ENCODE measurements around the gene SFXN3. TPM values are rescaled to one million over a fixed set of nuclear protein-coding genes. Genes with fewer than 3 reads are reported as not detected.

Gene SFXN3
- total and polyA plus RNA-seq, 2 of the 13 experiments (the other 11 are each of a cell fraction or from before 2014, with no cell fraction given), result 16.8 to 71.5 TPM

GRCh38 chr10:101031128-101031795, at the start of gene SFXN3, which contains the start of gene PDZD7 (continued):
- TF ChIP-seq, protein P1, sequence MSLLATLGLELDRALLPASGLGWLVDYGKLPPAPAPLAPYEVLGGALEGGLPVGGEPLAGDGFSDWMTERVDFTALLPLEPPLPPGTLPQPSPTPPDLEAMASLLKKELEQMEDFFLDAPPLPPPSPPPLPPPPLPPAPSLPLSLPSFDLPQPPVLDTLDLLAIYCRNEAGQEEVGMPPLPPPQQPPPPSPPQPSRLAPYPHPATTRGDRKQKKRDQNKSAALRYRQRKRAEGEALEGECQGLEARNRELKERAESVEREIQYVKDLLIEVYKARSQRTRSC (CRISPR knock-in tag; IDR thresholded peaks at IDR 0.05; ENCODE audit: low read depth), result no peak
- no peak for TF ChIP-seq ZNF33A (CRISPR knock-in tag; IDR thresholded peaks at IDR 0.05; ENCODE audit: borderline replicate concordance)
- no peak; the same call in 1 of the 2 replicates for TF ChIP-seq ZNF703 (CRISPR knock-in tag; IDR thresholded peaks at IDR 0.05; ENCODE audit: borderline replicate concordance)
- 0 out of 2 replicates have a peak, but pooled peaks have one; percentile 35 for TF ChIP-seq ZNF317 (CRISPR knock-in tag; IDR thresholded peaks at IDR 0.05)
- no peak for TF ChIP-seq U2AF2 (IDR thresholded peaks at IDR 0.05; ENCODE audit: low read depth, low read length)
- no peak for TF ChIP-seq GFI1 (CRISPR knock-in tag; IDR thresholded peaks at IDR 0.05; ENCODE audit: borderline replicate concordance)
- TF ChIP-seq MZF1 (CRISPR knock-in tag; IDR thresholded peaks at IDR 0.05; ENCODE audit: borderline replicate concordance), result no peak
- TF ChIP-seq ZBTB34 (CRISPR knock-in tag; IDR thresholded peaks at IDR 0.05), result no peak
- TF ChIP-seq RFX5 (IDR thresholded peaks at IDR 0.05; ENCODE audit: low read depth, low read length), result no peak
- peak; percentile 99 for TF ChIP-seq NFYB (CRISPR knock-in tag; IDR thresholded peaks at IDR 0.05)
- TF ChIP-seq FOXA3 (CRISPR knock-in tag; IDR thresholded peaks at IDR 0.05), result no peak
- TF ChIP-seq ZSCAN22 (CRISPR knock-in tag; IDR thresholded peaks at IDR 0.05), result no peak
- TF ChIP-seq ZNF773 (CRISPR knock-in tag; IDR thresholded peaks at IDR 0.05; ENCODE audit: borderline replicate concordance), result no peak
- peak; percentile 96 for TF ChIP-seq NFYC (CRISPR knock-in tag; IDR thresholded peaks at IDR 0.05)
- no peak for TF ChIP-seq SOX6 (IDR thresholded peaks at IDR 0.05)
- no peak for TF ChIP-seq SOX6 (CRISPR knock-in tag; IDR thresholded peaks at IDR 0.05)
- no peak for TF ChIP-seq ZFAT (CRISPR knock-in tag; conservative IDR thresholded peaks at IDR 0.05)
- no peak for TF ChIP-seq FOXO1 (CRISPR knock-in tag; IDR thresholded peaks at IDR 0.05)
- TF ChIP-seq ZNF17 (CRISPR knock-in tag; IDR thresholded peaks at IDR 0.05), result no peak
- TF ChIP-seq KDM5B (CRISPR knock-in tag; IDR thresholded peaks at IDR 0.05; ENCODE audit: borderline replicate concordance), result no peak; the same call in 1 of the 2 replicates
- no peak for TF ChIP-seq MBD4 (IDR thresholded peaks at IDR 0.05; ENCODE audit: borderline replicate concordance, low read length)
- 0 out of 2 replicates have a peak, but pooled peaks have one; percentile 19 for TF ChIP-seq ZSCAN31 (CRISPR knock-in tag; IDR thresholded peaks at IDR 0.05; ENCODE audit: low read depth)
- no peak for TF ChIP-seq KMT2A (CRISPR knock-in tag; IDR thresholded peaks at IDR 0.05)
- TF ChIP-seq IRF1 (CRISPR knock-in tag; IDR thresholded peaks at IDR 0.05; ENCODE audit: low read depth), result no peak
- TF ChIP-seq PLRG1 (conservative IDR thresholded peaks at IDR 0.05), result no peak
- 0 out of 2 replicates have a peak, but pooled peaks have one; percentile 27 for TF ChIP-seq ZNF839 (CRISPR knock-in tag; IDR thresholded peaks at IDR 0.05; ENCODE audit: borderline replicate concordance)
- TF ChIP-seq KDM5A (IDR thresholded peaks at IDR 0.05; ENCODE audit: borderline replicate concordance, low read length), result no peak
- TF ChIP-seq, protein P2, sequence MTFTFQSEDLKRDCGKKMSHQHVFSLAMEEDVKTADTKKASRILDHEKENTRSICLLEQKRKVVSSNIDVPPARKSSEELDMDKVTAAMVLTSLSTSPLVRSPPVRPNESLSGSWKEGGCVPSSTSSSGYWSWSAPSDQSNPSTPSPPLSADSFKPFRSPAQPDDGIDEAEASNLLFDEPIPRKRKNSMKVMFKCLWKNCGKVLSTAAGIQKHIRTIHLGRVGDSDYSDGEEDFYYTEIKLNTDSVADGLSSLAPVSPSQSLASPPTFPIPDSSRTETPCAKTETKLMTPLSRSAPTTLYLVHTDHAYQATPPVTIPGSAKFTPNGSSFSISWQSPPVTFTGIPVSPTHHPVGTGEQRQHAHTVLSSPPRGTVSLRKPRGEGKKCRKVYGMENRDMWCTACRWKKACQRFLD (CRISPR knock-in tag; IDR thresholded peaks at IDR 0.05; ENCODE audit: borderline replicate concordance), result no peak
